ENCODE measurements around the gene AGAP1. TPM values are rescaled to one million over a fixed set of nuclear protein-coding genes. Genes with fewer than 3 reads are reported as not detected.

The AGAP1 gene
- total RNA-seq, 1 donor from 2014 or later = 36.2 TPM

DNA sequence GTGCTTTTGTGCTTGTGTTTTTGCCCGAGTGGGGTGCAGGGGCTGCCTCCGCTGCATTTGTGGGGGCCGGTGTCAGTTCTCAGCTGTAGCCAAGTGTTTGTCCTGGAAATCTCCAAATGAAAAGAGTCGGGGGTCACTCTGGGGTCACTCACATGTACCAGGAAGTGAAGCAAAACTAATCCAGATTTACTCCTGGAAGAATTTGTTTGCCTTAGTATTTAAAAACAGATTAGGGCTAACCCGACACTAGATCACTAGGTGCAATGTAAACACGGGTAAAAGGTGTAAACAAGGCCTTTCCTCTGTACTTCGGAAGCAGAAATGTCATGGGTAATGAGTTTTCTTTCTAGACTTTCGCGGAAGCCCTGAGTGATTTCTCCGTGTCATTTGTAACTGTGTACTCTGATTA lies 624.0 kb downstream of the AGAP1 start:
- intact Hi-C loops (cut with DNase I) = no loop called here
- Histone ChIP-seq H3K36me3 (no peaks in the 10 kb centered on the region), H3K4me3 (no peak overlapping the region), H3K27me3 (ENCODE audit: low read depth) (no peaks in the 10 kb centered on the region), H3K27ac (no peak overlapping the region), H3K4me1 (no peaks in the 10 kb centered on the region), H3K9me3 (no peaks in the 10 kb centered on the region)
- ATAC-seq (no peak), DNase-seq (no peak)
- TF ChIP-seq CTCF (IDR thresholded peaks at IDR 0.05) = no peak

DNA sequence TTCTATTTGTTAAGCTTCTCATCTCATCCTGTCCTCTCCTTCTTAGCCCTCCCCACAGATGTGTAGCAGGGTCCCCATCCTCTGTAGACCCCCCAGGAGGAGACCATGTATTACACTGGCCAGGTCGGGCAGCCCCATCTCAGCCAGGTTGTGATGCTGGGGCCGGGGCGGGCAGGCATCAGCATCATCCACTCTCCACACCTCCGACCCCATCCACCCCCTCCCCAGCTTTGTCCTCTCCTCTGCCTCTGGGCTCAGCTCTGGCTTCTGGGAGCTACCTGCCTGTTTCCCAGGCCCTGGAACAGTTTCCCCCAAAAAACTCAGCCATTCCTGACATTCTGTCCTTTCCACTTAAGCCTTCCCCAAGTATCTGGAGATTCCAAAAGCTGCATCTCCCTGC lies 625.2 kb downstream of the AGAP1 start:
- H3K36me3 ChIP-seq = peaks cover 3% of the 10 kb centered on the region
- ATAC-seq (no peak), DNase-seq (no peak)
- TF ChIP-seq CTCF (IDR thresholded peaks at IDR 0.05) = no peak
- H3K27ac ChIP-seq = no peak overlapping the region
- no peaks in the 10 kb centered on the region for H3K4me1 ChIP-seq
- intact Hi-C loops (cut with DNase I) = no loop called here
- H3K4me3 ChIP-seq = no peak overlapping the region
- H3K9me3 ChIP-seq = no peaks in the 10 kb centered on the region
- H3K27me3 ChIP-seq (ENCODE audit: low read depth) = no peaks in the 10 kb centered on the region

GRCh38 chr2:236119476-236119875 lies 625.6 kb downstream of the AGAP1 start:
- no peak for TF ChIP-seq CTCF (IDR thresholded peaks at IDR 0.05)
- intact Hi-C loops (cut with DNase I) = no loop called here
- H3K27me3 ChIP-seq (ENCODE audit: low read depth) = no peaks in the 10 kb centered on the region
- H3K4me1 ChIP-seq = no peaks in the 10 kb centered on the region
- no peak overlapping the region for H3K27ac ChIP-seq
- no peak overlapping the region for H3K4me3 ChIP-seq
- H3K9me3 ChIP-seq = no peaks in the 10 kb centered on the region
- no peak for ATAC-seq
- H3K36me3 ChIP-seq = peaks cover 8% of the 10 kb centered on the region
- no peak for DNase-seq

- H3K36me3 ChIP-seq = peaks cover 14% of the 10 kb centered on the region
- no peaks in the 10 kb centered on the region for H3K27me3 ChIP-seq (ENCODE audit: low read depth)
- intact Hi-C loops (cut with DNase I) = no loop called here
- H3K27ac ChIP-seq = no peak overlapping the region
- no peaks in the 10 kb centered on the region for H3K9me3 ChIP-seq
- ATAC-seq (no peak), DNase-seq (no peak)
- no peak overlapping the region for H3K4me3 ChIP-seq
- no peaks in the 10 kb centered on the region for H3K4me1 ChIP-seq
- no peak for TF ChIP-seq CTCF (IDR thresholded peaks at IDR 0.05)
Observed at GRCh38 chr2:236120141-236120601, 626.3 kb downstream of the AGAP1 start.

GRCh38 chr2:236120829-236121228 lies 627.0 kb downstream of the AGAP1 start:
- DNase-seq (no peak), ATAC-seq (no peak)

More at GRCh38 chr2:236120829-236121228, 627.0 kb downstream of the AGAP1 start:
- Histone ChIP-seq H3K9me3 (no peaks in the 10 kb centered on the region), H3K4me3 (no peak overlapping the region), H3K4me1 (no peaks in the 10 kb centered on the region), H3K27me3 (ENCODE audit: low read depth) (no peaks in the 10 kb centered on the region), H3K36me3 (peaks cover 19% of the 10 kb centered on the region), H3K27ac (no peak overlapping the region)
- intact Hi-C loops (cut with DNase I) = no loop called here
- no peak for TF ChIP-seq CTCF (IDR thresholded peaks at IDR 0.05)

Measured in lower lobe of right lung (tissue), 2 donors.